Endothelial cell of umbilical vein (primary cell): ENCODE data around the gene DBP. TPM values are rescaled to one million over a fixed set of nuclear protein-coding genes. Genes with fewer than 3 reads are reported as not detected.

Experiments
- BruUV-seq: library from RNA; stranded (reverse); fragments of 400-500 nt; replicated peaks from 2 replicates; lab custom pipeline; 2021; lab: Mats Ljungman, UMichigan
- CTCF ChIA-PET: fragments of 300-600, 350-600 bp; sonication (Branson Sonifier 250); formaldehyde crosslinking; loops from one replicate; lab custom pipeline; 2021; ENCODE audit warnings: antibody characterized with exemption, inconsistent platforms; lab: Charles Lee
- POLR2A ChIA-PET: fragments of 300-600, 350-600 bp; sonication (Branson Sonifier 250); formaldehyde crosslinking; loops from one replicate; lab custom pipeline; 2021; ENCODE audit warnings: antibody characterized with exemption, inconsistent platforms; lab: Charles Lee
- DNase-seq: peaks from one replicate; pipeline ENCODE4 v3.0.0-alpha.2; 2011; ENCODE audit warnings: low read depth, low spot score
- FAIRE-seq: peaks from 2 replicates; lab custom pipeline; 2011; peaks lifted over from hg19 to GRCh38; lab: Jason Lieb, UNC
- H2AFZ ChIP-seq: 2 replicates; pipeline ENCODE4 v1.6.0; 2012; ENCODE audit warnings: low read depth, low read length, control low read depth, inconsistent platforms
- H3K27ac ChIP-seq: 2 replicates; pipeline ENCODE4 v1.5.1; 2011; ENCODE audit warnings: low read depth, mild to moderate bottlenecking, control low read depth, low read length, moderate library complexity; ENCODE audit not compliant: insufficient read depth
- H3K27me3 ChIP-seq, 2 experiments: 2 replicates each; pipeline versions ENCODE4 v1.6.0 to v1.6.1; 2011; ENCODE audit warnings: low read length in 2 of 2, mixed read lengths in 1 of 2; ENCODE audit not compliant: control insufficient read depth in 2 of 2, insufficient read depth in 2 of 2
- H3K36me3 ChIP-seq, 2 experiments: 2 replicates in 1 of 2; 3 replicates in 1 of 2; pipeline ENCODE4 v1.5.1; 2011; ENCODE audit warnings: low read length in 2 of 2, mild to moderate bottlenecking in 1 of 2, moderate library complexity in 1 of 2; ENCODE audit not compliant: control insufficient read depth in 2 of 2, insufficient read depth in 2 of 2; ENCODE audit errors: extremely low read depth in 1 of 2
- H3K4me1 ChIP-seq: 3 replicates; pipeline ENCODE4 v1.5.1; 2011; ENCODE audit warnings: mild to moderate bottlenecking, low read length; ENCODE audit not compliant: control insufficient read depth, insufficient read depth; ENCODE audit errors: extremely low read depth
- H3K4me2 ChIP-seq: 2 replicates; pipeline ENCODE4 v1.6.1; 2011; ENCODE audit warnings: low read length, control low read depth, mixed read lengths; ENCODE audit not compliant: insufficient read depth
- H3K4me3 ChIP-seq, 3 experiments: fragments of 200-600 bp in 1 of 3; sonication (generic), shearing (Covaris generic) in 1 of 3; replicated peaks in 1 of 3; 2 replicates each; pipeline ENCODE4 v1.5.1; 2011 to 2016; ENCODE audit warnings: control low read depth in 3 of 3, low read length in 3 of 3, mild to moderate bottlenecking in 2 of 3, inconsistent platforms in 1 of 3, low read depth in 1 of 3, moderate library complexity in 1 of 3; ENCODE audit not compliant: insufficient read depth in 1 of 3
- H3K79me2 ChIP-seq: 2 replicates; pipeline ENCODE4 v1.6.0; 2012; ENCODE audit warnings: low read length, inconsistent platforms; ENCODE audit not compliant: control insufficient read depth, insufficient read depth
- H3K9ac ChIP-seq: replicated peaks from 2 replicates; pipeline ENCODE3; 2011; ENCODE audit warnings: low read length, control low read depth; ENCODE audit not compliant: insufficient read depth; ENCODE audit errors: extremely low read depth
- H3K9me1 ChIP-seq: replicated peaks from 3 replicates; pipeline ENCODE4 v1.6.0; 2011; ENCODE audit warnings: mild to moderate bottlenecking, low read length; ENCODE audit not compliant: control insufficient read depth, insufficient read depth; ENCODE audit errors: extremely low read depth
- H3K9me3 ChIP-seq: replicated peaks from 2 replicates; pipeline ENCODE4 v1.5.1; 2012; ENCODE audit warnings: low read length, inconsistent platforms; ENCODE audit not compliant: control insufficient read depth, insufficient read depth
- H4K20me1 ChIP-seq: replicated peaks from 2 replicates; pipeline ENCODE3; 2011; ENCODE audit warnings: mild to moderate bottlenecking, low read length; ENCODE audit not compliant: control insufficient read depth, insufficient read depth; ENCODE audit errors: extremely low read depth
- GATA2 ChIP-seq: IDR thresholded peaks from 2 replicates; pipeline ENCODE4 v1.7.0; 2011; ENCODE audit warnings: low read depth, mild to moderate bottlenecking, moderate library complexity, mixed read lengths, low read length; ENCODE audit not compliant: insufficient read length, insufficient read depth
- MYC ChIP-seq: IDR thresholded peaks from one replicate; pipeline ENCODE4 v1.6.1; 2011; ENCODE audit warnings: mild to moderate bottlenecking, low read depth, low read length
- POLR2A ChIP-seq: IDR thresholded peaks from 2 replicates; pipeline ENCODE4 v1.6.1; 2012; ENCODE audit warnings: low read depth, mild to moderate bottlenecking, control low read depth, low read length
- POLR2AphosphoS5 ChIP-seq: IDR thresholded peaks from 2 replicates; pipeline ENCODE4 v1.6.1; 2012; ENCODE audit warnings: low read depth, mild to moderate bottlenecking, control low read depth, low read length, moderate library complexity; ENCODE audit not compliant: insufficient read depth
- dilution Hi-C: fragments of 300-500 bp; cut with MboI; formaldehyde crosslinking; loops from one replicate; pipeline ENCODE4 v1.15.0; 2019; ENCODE audit warnings: low sequenced_read_pairs; ENCODE audit not compliant: extremely low pct_ligation_motif_present
- intact Hi-C: fragments of 100-400 bp; cut with micrococcal nuclease; formaldehyde crosslinking; loops from one replicate; pipeline ENCODE4 v1.10.0; 2022
- polyA plus RNA-seq, 4 experiments: library from polyadenylated mRNA; depleted of rRNA in 3 of 4; stranded (reverse) in 3 of 4; unstranded in 1 of 4; fragments of >200 nt; gene quantifications; 2 replicates each; pipeline versions ENCODE4 v1.2.1 to v1.2.3, GENCODE V29; 2011 to 2012; ENCODE audit warnings: missing spikeins in 1 of 4
- total RNA-seq: library from RNA; stranded (reverse); gene quantifications from 2 replicates; pipeline ENCODE4 v1.2.3, GENCODE V29; 2021
- TF ChIP-seq, protein P1 (sequence below), 2 donors: IDR thresholded peaks; 1 replicate in 1 of 2; 2 replicates in 1 of 2; pipeline ENCODE4 v1.5.1; 2011; ENCODE audit warnings: low read length in 2 of 2, mild to moderate bottlenecking in 2 of 2, moderate library complexity in 2 of 2, control low read depth in 1 of 2, inconsistent platforms in 1 of 2, low read depth in 1 of 2; ENCODE audit not compliant: insufficient read depth in 1 of 2; ENCODE audit errors: extremely low read depth in 1 of 2

The DBP gene
- total and polyA plus RNA-seq, 2 donors (not counting 3 experiments of a cell fraction or from before 2014, with no cell fraction given), result 1.5 to 1.8 TPM

DNA sequence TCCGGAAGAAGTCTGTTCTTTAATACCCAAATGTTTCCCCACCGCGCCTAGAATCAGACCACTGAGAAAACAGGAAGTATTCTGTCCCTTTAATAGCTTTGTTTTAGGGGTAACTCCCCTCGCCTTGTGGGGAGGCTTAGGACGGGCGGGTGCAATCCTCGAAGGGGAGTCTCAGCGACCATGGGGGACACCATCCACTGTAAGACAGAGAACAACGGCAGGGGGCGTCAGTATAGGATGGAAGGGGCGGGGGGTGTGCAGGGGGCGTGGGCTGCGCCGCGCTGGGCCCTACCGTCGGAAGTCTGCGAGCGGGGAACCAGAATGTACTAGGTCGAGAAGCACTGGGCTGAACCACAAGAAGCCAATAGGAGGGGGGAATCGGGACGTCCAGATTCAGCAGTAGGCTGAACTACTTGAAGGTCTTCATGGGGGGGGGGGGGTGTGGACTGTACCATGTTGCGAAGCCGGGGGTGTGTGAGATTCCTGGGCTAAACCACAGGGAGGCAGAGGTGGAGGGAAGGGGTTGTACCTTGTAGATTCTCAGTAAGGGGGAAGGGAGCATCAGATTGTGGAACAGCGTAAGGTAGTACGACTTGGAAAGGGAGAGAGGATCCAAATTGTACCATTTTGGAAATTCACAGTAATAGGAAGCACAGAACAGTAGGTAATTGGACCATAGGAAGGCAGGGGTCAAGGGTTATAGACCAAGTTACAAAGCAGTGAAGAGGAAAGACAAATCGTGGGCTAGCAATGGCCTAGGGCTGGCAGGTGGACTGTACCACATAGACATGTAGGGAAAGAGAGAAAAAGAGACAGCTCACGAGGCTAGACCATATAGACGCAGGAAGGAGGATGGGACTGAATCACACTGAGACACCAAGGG is 1.0 kb upstream of the DBP start:
- intact Hi-C loops, result loop anchor here (1.0 to 10.0 kb wide), 4 partner anchors 8 to 357 kb away; partner anchors contain the start of genes CA11, GYS1, RPL18 and RUVBL2
- Histone ChIP-seq H3K79me2 (no peaks in the 10 kb centered on the region), H3K27ac (no peak overlapping the region), H3K36me3 (no peaks in the 10 kb centered on the region), H2AFZ (peak overlapping the region; percentile 76), H3K27me3 (peaks cover 5 to 13% of the 10 kb centered on the region in 2 experiments), H4K20me1 (no peaks in the 10 kb centered on the region), H3K9ac (peak overlapping the region; percentile 45), H3K9me1 (no peaks in the 10 kb centered on the region), H3K4me3 (peak overlapping the region in 2 of 3 experiments; percentile 30 to 34), H3K9me3 (no peaks in the 10 kb centered on the region), H3K4me2 (peak overlapping the region; percentile 49), H3K4me1 (peaks cover 26% of the 10 kb centered on the region)
- ChIA-PET CTCF (interaction anchor here (0.6 kb wide), 1 partner anchor 206 kb away, joined by 4 read pairs; no protein-coding TSS in a partner anchor), POLR2A (interaction anchor here (0.6 kb wide), 1 partner anchor 19 kb away, joined by 9 read pairs; no protein-coding TSS in a partner anchor)
- DNase-seq (peak; percentile 89), FAIRE-seq (no peak)
- dilution Hi-C loops, result no loop called here
- TF ChIP-seq POLR2AphosphoS5 (peak; percentile 58), MYC (no peak), POLR2A (no peak), GATA2 (no peak)
- TF ChIP-seq, protein P1, sequence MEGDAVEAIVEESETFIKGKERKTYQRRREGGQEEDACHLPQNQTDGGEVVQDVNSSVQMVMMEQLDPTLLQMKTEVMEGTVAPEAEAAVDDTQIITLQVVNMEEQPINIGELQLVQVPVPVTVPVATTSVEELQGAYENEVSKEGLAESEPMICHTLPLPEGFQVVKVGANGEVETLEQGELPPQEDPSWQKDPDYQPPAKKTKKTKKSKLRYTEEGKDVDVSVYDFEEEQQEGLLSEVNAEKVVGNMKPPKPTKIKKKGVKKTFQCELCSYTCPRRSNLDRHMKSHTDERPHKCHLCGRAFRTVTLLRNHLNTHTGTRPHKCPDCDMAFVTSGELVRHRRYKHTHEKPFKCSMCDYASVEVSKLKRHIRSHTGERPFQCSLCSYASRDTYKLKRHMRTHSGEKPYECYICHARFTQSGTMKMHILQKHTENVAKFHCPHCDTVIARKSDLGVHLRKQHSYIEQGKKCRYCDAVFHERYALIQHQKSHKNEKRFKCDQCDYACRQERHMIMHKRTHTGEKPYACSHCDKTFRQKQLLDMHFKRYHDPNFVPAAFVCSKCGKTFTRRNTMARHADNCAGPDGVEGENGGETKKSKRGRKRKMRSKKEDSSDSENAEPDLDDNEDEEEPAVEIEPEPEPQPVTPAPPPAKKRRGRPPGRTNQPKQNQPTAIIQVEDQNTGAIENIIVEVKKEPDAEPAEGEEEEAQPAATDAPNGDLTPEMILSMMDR (IDR thresholded peaks at IDR 0.05; ENCODE audit: extremely low read depth in 1 of 2, insufficient read depth in 1 of 2, low read depth in 1 of 2, low read length in 2 of 2), result peak in 1 of 2 donors; percentile 20
- no TSS peak for BruUV-seq
